Urothelium cell line (cell line): Measurements from ENCODE around the gene C1orf115.
"Not testable (repeated sequence)": the region's sequence is repeated elsewhere in the genome, so short reads cannot be mapped to it uniquely, and the experiment has no call there.

Experiments
- DNase-seq: peaks from one replicate; pipeline ENCODE4 v3.0.0; 2011; ENCODE audit warnings: low spot score, mixed read lengths
- FAIRE-seq: peaks from 2 replicates; lab custom pipeline; 2011; peaks lifted over from hg19 to GRCh38; lab: Jason Lieb, UNC

Gene C1orf115

DNA sequence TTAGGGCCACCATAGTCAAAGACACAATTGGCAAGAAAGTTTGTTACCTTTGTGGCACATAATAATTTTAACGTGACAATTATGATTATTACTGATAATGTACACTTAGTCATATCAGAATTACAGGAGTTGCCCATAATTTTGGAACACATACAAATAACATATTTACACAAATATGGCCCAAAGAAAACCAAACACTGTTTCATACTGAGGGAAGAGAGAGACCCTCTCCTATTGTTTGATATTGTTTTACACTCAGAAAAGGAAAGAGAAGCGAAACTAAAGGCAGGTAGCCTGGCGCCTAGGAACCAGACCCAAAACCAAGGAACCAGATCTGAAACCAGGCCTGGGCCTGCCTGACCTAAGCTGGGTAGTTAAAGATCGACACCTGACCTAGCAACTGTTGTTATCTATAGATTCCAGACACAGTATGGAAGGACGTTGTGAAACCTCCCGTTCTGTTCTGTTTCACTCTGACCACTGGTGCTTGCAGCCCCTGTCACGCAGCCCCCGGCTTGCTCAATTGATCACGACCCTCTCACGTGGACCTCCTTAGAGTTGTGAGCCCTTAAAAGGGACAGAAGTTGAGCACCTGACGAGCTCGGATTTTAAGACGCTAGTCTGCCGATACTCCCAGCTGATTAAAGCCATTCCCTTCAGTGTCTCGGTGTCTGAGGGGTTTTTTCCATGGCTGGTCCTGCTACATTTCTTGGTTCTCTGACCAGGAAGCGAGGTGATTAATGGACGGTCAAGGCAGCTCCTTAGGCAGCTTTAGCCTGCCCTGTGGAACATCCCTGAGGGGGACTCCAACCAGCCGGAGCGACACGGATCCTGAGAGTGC, 27.9 kb downstream of the C1orf115 start:
- no peak for FAIRE-seq
- DNase-seq = no peak

- not testable (repeated sequence) for DNase-seq, FAIRE-seq
Measured at GRCh38 chr1:220721266-220721665, 31.1 kb downstream of the C1orf115 start.

DNA sequence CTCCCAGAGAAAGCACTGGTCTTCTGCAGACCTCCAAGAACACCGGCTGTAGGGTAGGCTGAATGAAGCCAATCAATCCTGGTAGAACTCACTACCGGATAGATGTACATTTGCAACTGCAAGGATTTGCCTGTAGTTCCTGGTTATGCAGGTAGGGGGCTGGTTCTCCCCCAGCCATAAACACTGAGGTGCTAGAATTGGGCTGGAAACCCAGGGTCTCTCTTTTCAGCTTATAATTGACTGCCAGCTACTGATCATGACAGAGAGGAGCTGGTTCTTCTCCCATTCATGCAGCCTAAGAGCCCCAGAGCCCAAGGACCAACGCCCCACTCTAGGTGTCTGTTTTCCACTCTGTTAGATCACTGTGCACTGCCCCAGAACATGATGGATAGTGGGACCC, 36.5 kb downstream of the C1orf115 start:
- DNase-seq (no peak), FAIRE-seq (no peak)

DNA sequence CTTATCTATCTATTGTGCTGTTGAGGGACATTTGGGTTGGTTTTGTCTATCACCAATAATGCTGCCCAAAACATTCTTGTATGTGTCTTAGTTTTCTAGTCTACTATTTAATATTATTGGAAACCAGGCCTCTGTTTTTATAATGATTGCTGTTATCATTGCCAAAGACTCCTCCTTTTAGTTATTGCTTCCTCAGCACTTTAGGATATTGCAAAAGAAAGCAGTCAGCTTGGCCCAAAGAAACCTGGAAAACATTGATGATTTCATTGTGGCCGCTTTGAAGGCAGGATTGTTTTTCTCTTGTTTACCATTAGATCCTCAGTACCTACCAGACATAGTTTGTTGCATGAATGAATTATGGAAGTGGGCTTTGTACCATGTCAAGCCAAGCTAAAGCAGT, 37.4 kb downstream of the C1orf115 start:
- FAIRE-seq (no peak), DNase-seq (no peak)

GRCh38 chr1:220730486-220730885, 40.3 kb downstream of the C1orf115 start:
- FAIRE-seq (no peak), DNase-seq (no peak)

- FAIRE-seq (no peak), DNase-seq (no peak)
Measured at GRCh38 chr1:220732137-220732536, 42.0 kb downstream of the C1orf115 start.

DNA sequence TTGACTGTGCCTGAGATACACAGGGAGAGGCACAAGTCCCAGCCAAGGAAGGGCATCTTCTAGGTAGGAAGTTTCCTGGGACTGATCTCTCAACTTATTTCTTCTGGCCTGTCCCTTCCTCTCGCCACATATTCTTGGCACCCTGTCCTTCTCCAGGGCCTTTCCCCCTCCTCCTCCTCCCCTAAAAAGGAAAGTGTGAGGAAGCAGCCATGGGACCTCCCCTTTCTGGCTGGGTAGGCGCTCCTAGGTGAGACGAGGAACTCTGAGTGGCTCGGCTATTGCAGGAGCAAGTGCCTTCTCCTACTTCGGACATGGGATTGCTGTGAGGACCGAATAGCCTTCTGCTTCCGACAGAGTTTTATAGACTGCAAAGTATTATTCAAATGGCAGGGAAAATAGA, 42.5 kb downstream of the C1orf115 start:
- no peak for FAIRE-seq

DNA sequence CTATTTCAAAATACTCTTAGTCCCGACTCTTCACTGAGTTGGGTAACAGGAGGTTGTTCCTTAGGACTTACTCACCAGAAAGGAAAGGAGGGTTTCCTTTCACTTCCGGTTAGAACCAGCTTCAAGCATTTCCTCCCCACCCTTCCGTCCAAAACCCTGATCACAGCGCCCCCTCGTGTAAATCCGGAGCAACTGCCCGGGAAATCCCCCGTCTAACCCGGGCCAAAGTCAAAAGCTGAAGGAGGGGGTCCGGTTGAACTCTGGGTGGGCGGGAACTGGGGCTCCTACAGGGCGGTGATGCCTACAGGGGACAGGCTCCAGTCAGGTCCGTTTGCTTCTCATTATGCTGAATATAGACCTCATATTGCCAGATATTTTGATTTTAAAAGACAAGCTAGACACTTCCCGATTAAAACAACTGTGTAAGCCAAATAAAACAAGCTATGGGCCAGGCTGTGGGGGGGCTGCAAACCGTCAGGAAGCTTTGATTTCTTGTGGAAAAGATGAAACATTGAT, 43.0 kb downstream of the C1orf115 start:
- FAIRE-seq (no peak), DNase-seq (peak; percentile 82)

More for the DNA sequence above, 42.5 kb downstream of the C1orf115 start:
- DNase-seq = no peak

GRCh38 chr1:220734571-220735326, 44.6 kb downstream of the C1orf115 start:
- peak; percentile 57 for DNase-seq
- FAIRE-seq = no peak

DNA sequence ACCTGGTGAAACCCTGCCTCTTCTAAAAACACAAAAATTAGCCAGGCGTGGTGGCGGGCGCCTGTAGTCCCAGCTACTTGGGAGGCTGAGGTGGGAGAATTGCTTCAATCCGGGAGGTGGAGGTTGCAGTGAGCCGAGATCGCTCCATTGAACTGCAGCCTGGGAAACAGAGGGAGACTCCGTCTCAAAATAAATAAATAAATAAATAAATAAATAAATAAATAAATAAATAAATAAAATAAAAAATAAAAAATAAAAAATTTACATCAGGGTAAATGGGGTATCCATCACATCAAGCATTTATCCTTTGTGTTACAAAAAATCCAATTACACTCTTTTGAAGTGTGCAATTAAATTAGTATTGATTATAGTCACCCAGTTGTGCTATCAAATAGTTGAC, 46.1 kb downstream of the C1orf115 start:
- FAIRE-seq, DNase-seq: not testable (repeated sequence)

DNA sequence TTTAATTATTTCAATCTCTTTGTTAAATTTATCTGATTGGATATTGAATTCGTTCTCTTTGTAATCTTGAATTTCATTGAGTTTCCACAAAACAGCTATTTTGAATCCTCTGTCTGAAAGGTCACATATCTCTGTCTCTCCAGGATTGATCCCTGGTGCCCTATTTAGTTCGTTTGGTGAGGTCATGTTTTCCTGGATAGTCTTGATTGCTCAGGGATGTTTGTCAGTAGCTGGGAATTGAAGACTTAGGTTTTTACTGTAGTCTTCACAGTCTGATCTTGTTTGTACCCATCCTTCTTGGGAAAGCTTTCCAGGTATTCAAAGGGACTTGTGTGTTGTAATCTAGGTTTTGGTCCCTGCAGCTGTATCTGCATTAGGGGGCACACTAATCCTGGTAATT, 51.2 kb downstream of the C1orf115 start:
- FAIRE-seq = no peak
- DNase-seq = no peak

DNA sequence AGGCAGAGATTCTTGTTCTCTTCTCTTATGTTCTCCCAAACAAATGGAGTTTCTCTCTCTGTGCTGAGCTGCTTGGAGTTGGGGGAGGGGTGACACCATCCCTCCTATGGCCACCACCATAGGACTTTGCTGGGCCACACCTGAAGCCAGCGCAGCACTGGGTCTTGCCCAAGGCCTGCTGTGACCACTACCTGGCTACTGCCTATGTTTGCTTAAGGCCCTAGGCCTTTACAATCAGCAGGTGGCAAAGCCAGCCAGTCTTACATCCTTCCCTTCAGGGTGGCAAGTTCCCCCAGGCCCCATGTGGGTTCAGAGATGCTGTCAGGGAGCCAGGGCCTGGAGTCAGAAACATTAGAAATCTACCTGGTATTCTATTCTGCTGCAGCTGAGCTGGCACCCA, 51.7 kb downstream of the C1orf115 start:
- FAIRE-seq (no peak), DNase-seq (no peak)

DNA sequence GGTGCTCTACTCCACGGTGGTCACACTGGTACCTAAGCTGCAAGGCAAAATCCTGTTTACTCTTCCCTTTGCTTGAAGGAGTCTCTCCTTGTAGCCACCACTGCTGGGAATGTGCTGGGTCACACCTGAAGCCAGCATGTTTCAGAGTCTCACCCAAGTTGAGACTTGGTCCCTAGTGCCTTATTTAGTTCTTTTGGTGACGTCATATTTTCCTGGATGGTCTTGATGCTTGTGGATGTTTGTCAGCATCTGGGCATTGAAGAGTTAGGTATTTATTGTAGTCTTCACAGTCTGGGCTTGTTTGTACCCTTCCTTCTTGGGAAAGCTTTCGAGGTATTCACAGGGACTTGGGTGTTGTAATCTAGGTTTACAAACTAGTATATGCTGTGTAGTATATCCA, 52.4 kb downstream of the C1orf115 start:
- FAIRE-seq (no peak), DNase-seq (no peak)

- DNase-seq = no peak
- no peak for FAIRE-seq
Measured at GRCh38 chr1:220746851-220747250, 56.7 kb downstream of the C1orf115 start.

GRCh38 chr1:220747437-220748088, 57.4 kb downstream of the C1orf115 start:
- FAIRE-seq (no peak), DNase-seq (no peak)

- peak; percentile 83 for DNase-seq
- no peak for FAIRE-seq
Measured at GRCh38 chr1:220748089-220748934, 58.1 kb downstream of the C1orf115 start, which contains the start of gene MTARC2. TSS of gene MTARC2 (plus strand) at chr1:220748322. CDS start at chr1:220748532, 210 bp downstream.
